Dermis blood vessel endothelial cell (primary cell): ENCODE results near the gene VPS25. TPM values are rescaled to one million over a fixed set of nuclear protein-coding genes. Genes with fewer than 3 reads are reported as not detected.
"Not testable (repeated sequence)": the region's sequence is repeated elsewhere in the genome, so short reads cannot be mapped to it uniquely, and the experiment has no call there.

Source experiments
- DNase-seq: peaks from one replicate; pipeline ENCODE4 v3.0.0; 2010
- total RNA-seq: library from RNA; depleted of rRNA; stranded (reverse); fragments of >200 nt; gene quantifications from 2 replicates; pipeline ENCODE4 v1.2.3, GENCODE V29; 2014

The VPS25 gene
- total RNA-seq, 1 donor from 2014 or later, result 53.4 TPM

- not testable (repeated sequence) for DNase-seq
Measured at GRCh38 chr17:42769964-42770363, 3.3 kb upstream of the VPS25 start.

- DNase-seq, result no peak
Measured at GRCh38 chr17:42772945-42773289, 332 bp upstream of the VPS25 start.

- DNase-seq, result peak; percentile 64
Measured at GRCh38 chr17:42774066-42774745, 957 bp downstream of the VPS25 start.

GRCh38 chr17:42775534-42776098 lies 2.4 kb downstream of the VPS25 start:
- DNase-seq, result peak; percentile 66

- DNase-seq, result no peak
Measured at GRCh38 chr17:42778570-42778969, 5.3 kb downstream of the VPS25 start.

- no peak for DNase-seq
Measured at GRCh38 chr17:42779304-42779935, 6.2 kb downstream of the VPS25 start.

- DNase-seq, result peak; percentile 59
Measured at GRCh38 chr17:42779936-42780850, 6.9 kb downstream of the VPS25 start, which contains the start of gene WNK4. Gene WNK4, plus strand, starts transcription at chr17:42780610. Its CDS starts 89 bp downstream, at chr17:42780699.

- peak; percentile 39 for DNase-seq
Measured at GRCh38 chr17:42780851-42781638, 7.8 kb downstream of the VPS25 start.

- peak; percentile 5 for DNase-seq
Measured at GRCh38 chr17:42781639-42782165, 8.5 kb downstream of the VPS25 start.

- DNase-seq, result peak; percentile 13
Measured at GRCh38 chr17:42782166-42783061, 9.2 kb downstream of the VPS25 start.

- peak; percentile 69 for DNase-seq
Measured at GRCh38 chr17:42783062-42783790, 10.0 kb downstream of the VPS25 start.

- peak; percentile 11 for DNase-seq
Measured at GRCh38 chr17:42783791-42784138, 10.5 kb downstream of the VPS25 start.

GRCh38 chr17:42784409-42784808 lies 11.2 kb downstream of the VPS25 start:
- peak; percentile 31 for DNase-seq

GRCh38 chr17:42784811-42785592 lies 11.8 kb downstream of the VPS25 start:
- no peak for DNase-seq

- DNase-seq, result no peak
Measured at GRCh38 chr17:42787266-42787665, 14.0 kb downstream of the VPS25 start.

GRCh38 chr17:42791948-42792347 lies 18.7 kb downstream of the VPS25 start:
- DNase-seq, result no peak

GRCh38 chr17:42792545-42792944 lies 19.3 kb downstream of the VPS25 start:
- DNase-seq, result no peak

GRCh38 chr17:42795061-42795460 lies 21.8 kb downstream of the VPS25 start:
- no peak for DNase-seq

GRCh38 chr17:42795465-42795864 lies 22.2 kb downstream of the VPS25 start:
- DNase-seq, result no peak
